Hepatocyte (in vitro differentiated cells): ENCODE data around the gene VEGFB. TPM values are rescaled to one million over a fixed set of nuclear protein-coding genes. Genes with fewer than 3 reads are reported as not detected.

Source experiments
- DNase-seq: peaks from one replicate; pipeline ENCODE4 v3.0.0-alpha.2; 2016; ENCODE audit warnings: low spot score
- H2AFZ ChIP-seq: fragments of 200-600 bp; sonication (generic); 2 replicates; pipeline ENCODE4 v1.6.0; 2016; ENCODE audit warnings: antibody characterized with exemption, mild to moderate bottlenecking
- H3K27ac ChIP-seq: fragments of 200-600 bp; sonication (generic); 2 replicates; pipeline ENCODE4 v1.5.1; 2016; ENCODE audit warnings: mild to moderate bottlenecking
- H3K27me3 ChIP-seq: fragments of 200-600 bp; sonication (generic); 2 replicates; pipeline ENCODE4 v1.6.1; 2016
- H3K36me3 ChIP-seq: fragments of 200-600 bp; sonication (generic); replicated peaks from 2 replicates; pipeline ENCODE4 v1.5.1; 2016; ENCODE audit warnings: low read depth; ENCODE audit not compliant: insufficient read depth
- H3K4me1 ChIP-seq: fragments of 200-600 bp; sonication (generic); 2 replicates; pipeline ENCODE4 v1.5.1; 2016; ENCODE audit warnings: mild to moderate bottlenecking, moderate library complexity; ENCODE audit not compliant: insufficient read depth
- H3K4me2 ChIP-seq: fragments of 200-600 bp; sonication (generic); 2 replicates; pipeline ENCODE4 v1.6.0; 2016
- H3K4me3 ChIP-seq: fragments of 200-600 bp; sonication (generic); 2 replicates; pipeline ENCODE4 v1.5.1; 2016; ENCODE audit warnings: mild to moderate bottlenecking
- H3K79me2 ChIP-seq: fragments of 200-600 bp; sonication (generic); 2 replicates; pipeline ENCODE4 v1.6.0; 2017; ENCODE audit warnings: mild to moderate bottlenecking
- H3K9me2 ChIP-seq: fragments of 200-600 bp; sonication (generic); replicated peaks from 2 replicates; pipeline ENCODE4 v1.6.0; 2017; ENCODE audit warnings: mild to moderate bottlenecking; ENCODE audit not compliant: insufficient read depth
- H3K9me3 ChIP-seq: fragments of 200-600 bp; sonication (generic); 2 replicates; pipeline ENCODE4 v1.5.1; 2016; ENCODE audit warnings: low read depth, mild to moderate bottlenecking
- H4K20me1 ChIP-seq: fragments of 200-600 bp; sonication (generic); 2 replicates; pipeline ENCODE4 v1.6.0; 2016; ENCODE audit warnings: mild to moderate bottlenecking; ENCODE audit not compliant: insufficient read depth, poor library complexity, severe bottlenecking
- EZH2 ChIP-seq: fragments of 200-600 bp; sonication (generic); IDR thresholded peaks from 2 replicates; pipeline ENCODE4 v1.6.1; 2016; ENCODE audit warnings: antibody characterized with exemption, mild to moderate bottlenecking, borderline replicate concordance
- EZH2phosphoT487 ChIP-seq: fragments of 200-600 bp; sonication (generic); IDR thresholded peaks from one replicate; pipeline ENCODE4 v1.6.1; 2018; ENCODE audit warnings: antibody characterized with exemption, mild to moderate bottlenecking, low read depth, moderate library complexity; ENCODE audit not compliant: unreplicated experiment, severe bottlenecking
- WGBS: methylation state at CpG from one replicate; pipeline ENCODE4 v1.1.6; 2016; ENCODE audit warnings: low lambda C conversion rate; ENCODE audit errors: missing lambda C conversion rate; 5-methylcytosine and 5-hydroxymethylcytosine counted together
- polyA plus RNA-seq: library from polyadenylated mRNA; unstranded; fragments of >200 nt; fragmentation: Nextera tagmentation; extraction: Ambion mirVana; gene quantifications from 2 replicates; pipeline ENCODE4 v1.2.1, GENCODE V29; 2016
- total RNA-seq: library from RNA; depleted of rRNA; stranded (reverse); fragments of >200 nt; gene quantifications from 2 replicates; pipeline ENCODE4 v1.2.3, GENCODE V29; 2014
- TF ChIP-seq, protein P1 (sequence below): fragments of 200-600 bp; sonication (generic); IDR thresholded peaks from 2 replicates; pipeline ENCODE4 v1.5.1; 2016; ENCODE audit warnings: antibody characterized with exemption, mild to moderate bottlenecking; ENCODE audit not compliant: poor library complexity

Gene VEGFB
- total and polyA plus RNA-seq, 2 experiments from 2014 or later: 29.1 to 116 TPM

DNA sequence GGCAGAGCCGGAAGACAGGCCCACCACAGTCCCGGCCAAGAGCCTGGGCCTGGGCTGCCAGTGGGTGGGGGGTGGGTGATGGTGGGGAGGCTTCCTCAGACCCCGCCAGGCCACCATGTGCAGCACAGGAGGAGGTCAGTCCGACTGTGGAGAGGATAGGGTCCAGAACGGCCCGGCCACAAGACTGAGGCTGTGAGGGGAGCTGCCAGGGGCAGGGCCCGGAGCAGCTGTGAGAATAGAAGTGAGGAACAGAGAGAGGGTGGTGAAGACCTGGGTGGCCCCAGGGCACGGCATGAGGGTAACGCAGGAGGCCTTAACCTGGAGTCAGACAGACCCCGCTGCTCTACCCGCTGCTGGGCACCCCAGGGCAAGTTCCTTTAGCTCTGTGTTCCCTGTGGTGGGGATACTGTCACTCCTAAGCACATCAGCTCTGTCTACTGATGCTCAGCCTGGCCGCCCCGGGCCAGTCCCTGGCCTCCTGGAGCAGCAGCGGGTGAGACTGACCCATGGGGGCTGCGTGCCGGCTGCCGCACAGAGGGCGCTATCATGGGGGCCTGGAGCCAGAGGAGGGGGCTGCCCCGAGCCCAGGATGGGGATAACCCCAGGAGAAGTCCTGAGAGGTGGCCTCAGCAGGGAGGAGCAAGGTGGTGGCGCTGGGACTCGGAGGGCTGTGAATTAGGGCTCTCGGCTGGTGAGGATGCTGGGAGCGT lies 26.1 kb upstream of the VEGFB start:
- no peak for DNase-seq
- H3K79me2 ChIP-seq: no peaks in the 10 kb centered on the region
- H4K20me1 ChIP-seq: no peaks in the 10 kb centered on the region
- H3K4me3 ChIP-seq: no peak overlapping the region
- no peaks in the 10 kb centered on the region for H3K4me1 ChIP-seq
- H3K27ac ChIP-seq: no peak overlapping the region
- TF ChIP-seq, protein P1, sequence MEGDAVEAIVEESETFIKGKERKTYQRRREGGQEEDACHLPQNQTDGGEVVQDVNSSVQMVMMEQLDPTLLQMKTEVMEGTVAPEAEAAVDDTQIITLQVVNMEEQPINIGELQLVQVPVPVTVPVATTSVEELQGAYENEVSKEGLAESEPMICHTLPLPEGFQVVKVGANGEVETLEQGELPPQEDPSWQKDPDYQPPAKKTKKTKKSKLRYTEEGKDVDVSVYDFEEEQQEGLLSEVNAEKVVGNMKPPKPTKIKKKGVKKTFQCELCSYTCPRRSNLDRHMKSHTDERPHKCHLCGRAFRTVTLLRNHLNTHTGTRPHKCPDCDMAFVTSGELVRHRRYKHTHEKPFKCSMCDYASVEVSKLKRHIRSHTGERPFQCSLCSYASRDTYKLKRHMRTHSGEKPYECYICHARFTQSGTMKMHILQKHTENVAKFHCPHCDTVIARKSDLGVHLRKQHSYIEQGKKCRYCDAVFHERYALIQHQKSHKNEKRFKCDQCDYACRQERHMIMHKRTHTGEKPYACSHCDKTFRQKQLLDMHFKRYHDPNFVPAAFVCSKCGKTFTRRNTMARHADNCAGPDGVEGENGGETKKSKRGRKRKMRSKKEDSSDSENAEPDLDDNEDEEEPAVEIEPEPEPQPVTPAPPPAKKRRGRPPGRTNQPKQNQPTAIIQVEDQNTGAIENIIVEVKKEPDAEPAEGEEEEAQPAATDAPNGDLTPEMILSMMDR: no peak
- TF ChIP-seq EZH2: no peak
- no peak for TF ChIP-seq EZH2phosphoT487
- H3K9me3 ChIP-seq: no peaks in the 10 kb centered on the region
- WGBS: 93% methylated on average over 22 of the region's 23 CpGs
- no peaks in the 10 kb centered on the region for H3K27me3 ChIP-seq
- H3K9me2 ChIP-seq: no peaks in the 10 kb centered on the region
- H3K4me2 ChIP-seq: no peak overlapping the region
- H3K36me3 ChIP-seq: no peaks in the 10 kb centered on the region
- H2AFZ ChIP-seq: no peak overlapping the region

DNA sequence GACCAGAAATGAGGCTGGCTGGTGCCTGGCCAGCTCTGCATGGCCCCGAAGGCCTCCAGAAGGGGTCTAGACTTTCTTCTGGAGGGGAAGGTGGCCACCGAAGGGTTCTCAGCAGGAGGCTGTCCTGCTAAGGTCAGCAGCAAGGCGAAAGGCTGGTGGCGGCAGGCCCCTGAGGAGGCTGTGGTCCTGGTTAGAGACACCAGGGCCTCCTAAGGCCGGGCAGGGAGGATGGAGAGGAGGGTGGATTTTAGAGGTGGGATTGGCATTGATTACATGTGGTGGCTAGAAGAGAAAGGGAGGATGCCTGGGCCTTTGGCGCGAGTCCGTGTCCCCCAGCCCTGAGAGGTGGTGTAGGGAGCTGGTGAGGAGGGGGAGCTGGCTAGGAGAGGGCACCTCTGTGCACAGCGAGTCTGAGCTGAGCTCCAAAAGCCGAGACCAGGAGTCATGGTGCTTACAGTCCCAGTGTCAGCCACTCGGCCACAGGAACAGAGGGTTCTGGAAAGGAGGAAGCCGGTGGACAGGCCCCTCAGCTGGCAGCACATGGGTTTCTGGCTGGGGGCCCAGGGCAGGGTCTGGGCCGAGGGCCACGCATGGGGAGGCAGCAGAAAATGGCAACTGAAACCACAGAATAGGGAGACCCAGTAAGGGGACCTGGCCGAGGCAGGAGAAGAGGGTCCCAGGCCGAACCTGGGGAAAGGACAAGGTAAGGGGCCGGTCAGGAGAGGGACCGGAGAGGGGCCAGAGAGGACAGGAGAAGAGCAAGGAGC lies 25.4 kb upstream of the VEGFB start:
- Histone ChIP-seq H3K9me2 (no peaks in the 10 kb centered on the region), H2AFZ (no peak overlapping the region), H3K27ac (no peak overlapping the region), H3K4me3 (no peak overlapping the region), H4K20me1 (no peaks in the 10 kb centered on the region), H3K36me3 (no peaks in the 10 kb centered on the region), H3K4me1 (no peaks in the 10 kb centered on the region), H3K27me3 (no peaks in the 10 kb centered on the region), H3K79me2 (no peaks in the 10 kb centered on the region), H3K4me2 (no peak overlapping the region), H3K9me3 (no peaks in the 10 kb centered on the region)
- TF ChIP-seq EZH2 (no peak), EZH2phosphoT487 (no peak)
- TF ChIP-seq, protein P1: no peak
- DNase-seq: no peak
- WGBS: 93% methylated on average over 18 of the region's 18 CpGs

DNA sequence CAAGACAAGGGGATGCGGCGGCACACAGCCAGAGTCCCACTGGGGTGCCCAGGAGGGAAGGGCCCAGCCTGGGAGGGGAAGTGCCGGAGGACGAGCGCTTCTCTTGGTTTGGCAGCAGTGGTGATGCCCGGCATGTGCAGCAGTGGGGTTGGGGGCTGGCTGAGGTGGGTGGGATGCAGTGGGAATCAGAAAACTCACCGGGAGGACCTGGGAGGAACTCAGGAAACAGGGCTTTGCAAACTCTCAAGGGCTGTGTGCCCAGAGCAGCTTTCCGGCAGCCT lies 24.9 kb upstream of the VEGFB start:
- Histone ChIP-seq H2AFZ (no peak overlapping the region), H3K79me2 (no peaks in the 10 kb centered on the region), H3K36me3 (no peaks in the 10 kb centered on the region), H3K9me2 (no peaks in the 10 kb centered on the region), H3K4me3 (no peak overlapping the region), H3K9me3 (no peaks in the 10 kb centered on the region), H4K20me1 (no peaks in the 10 kb centered on the region), H3K27me3 (no peaks in the 10 kb centered on the region), H3K27ac (no peak overlapping the region), H3K4me2 (no peak overlapping the region), H3K4me1 (no peaks in the 10 kb centered on the region)
- no peak for DNase-seq
- 89% methylated on average over 8 of the region's 8 CpGs for WGBS
- TF ChIP-seq EZH2 (no peak), EZH2phosphoT487 (no peak)
- TF ChIP-seq, protein P1: no peak
